GM18526 (cell line): ENCODE data around the gene SPAG16.

Source experiments
- POLR2A ChIP-seq: IDR thresholded peaks from 3 replicates; pipeline ENCODE4 v1.6.1; 2011; ENCODE audit not compliant: insufficient read length; ENCODE audit errors: extremely low read depth

Gene SPAG16

DNA sequence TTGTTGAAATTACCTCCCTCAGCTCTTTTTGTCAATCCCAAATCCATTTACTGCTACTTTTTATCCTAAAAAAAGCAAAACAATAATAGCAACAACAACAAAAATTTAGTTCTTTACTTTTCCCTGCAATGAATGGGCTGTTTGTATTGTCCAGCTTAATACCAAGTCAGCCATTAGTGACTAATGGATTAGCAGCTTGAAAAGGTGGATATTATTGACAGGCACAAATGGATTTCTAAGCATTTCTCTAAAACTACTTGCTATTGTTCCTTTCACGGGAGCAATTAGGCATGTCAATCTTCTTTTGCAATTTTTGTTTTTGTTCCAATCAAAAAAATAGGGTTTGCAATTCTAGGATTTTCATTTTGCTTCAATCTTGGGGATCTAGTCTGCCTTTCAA, 32.1 kb upstream of the SPAG16 start:
- no peak for TF ChIP-seq POLR2A

DNA sequence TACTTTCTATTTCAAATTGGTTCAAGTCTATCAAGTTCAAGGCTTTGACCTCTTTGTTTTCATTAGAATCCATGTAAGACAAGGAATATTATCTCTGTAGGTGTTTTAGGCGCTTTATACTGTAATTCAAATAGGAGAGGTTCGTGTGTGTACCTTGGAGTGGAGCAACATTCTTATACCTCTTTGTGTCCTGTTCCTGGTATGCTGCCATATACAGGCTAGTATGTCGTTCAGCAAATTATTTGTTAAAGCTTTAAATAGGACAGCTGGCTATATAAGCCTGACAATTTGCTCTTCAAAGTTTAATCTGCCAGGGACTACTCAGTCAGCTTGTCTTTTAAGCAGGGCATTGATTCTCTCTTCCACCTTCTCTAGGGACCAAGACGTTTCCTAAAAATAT, 31.1 kb upstream of the SPAG16 start:
- no peak for TF ChIP-seq POLR2A

DNA sequence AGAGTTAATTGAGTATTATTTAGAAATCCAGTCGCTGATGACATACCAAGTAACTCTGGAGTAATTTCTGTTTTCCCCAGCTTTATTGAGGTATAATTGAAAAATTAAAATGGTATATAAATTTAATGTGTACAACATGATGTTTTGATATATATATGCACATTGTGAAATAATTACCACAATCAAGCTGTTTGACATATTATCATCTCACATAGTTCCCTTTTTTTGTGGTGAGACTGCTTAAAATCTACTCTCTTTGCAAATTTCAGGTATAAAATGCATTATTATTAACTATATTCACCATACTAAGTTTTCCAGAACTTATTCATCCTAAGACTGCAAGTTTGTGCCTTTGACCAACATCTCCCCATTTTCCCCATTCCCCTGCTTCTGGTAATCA, 25.0 kb upstream of the SPAG16 start:
- TF ChIP-seq POLR2A, result no peak

DNA sequence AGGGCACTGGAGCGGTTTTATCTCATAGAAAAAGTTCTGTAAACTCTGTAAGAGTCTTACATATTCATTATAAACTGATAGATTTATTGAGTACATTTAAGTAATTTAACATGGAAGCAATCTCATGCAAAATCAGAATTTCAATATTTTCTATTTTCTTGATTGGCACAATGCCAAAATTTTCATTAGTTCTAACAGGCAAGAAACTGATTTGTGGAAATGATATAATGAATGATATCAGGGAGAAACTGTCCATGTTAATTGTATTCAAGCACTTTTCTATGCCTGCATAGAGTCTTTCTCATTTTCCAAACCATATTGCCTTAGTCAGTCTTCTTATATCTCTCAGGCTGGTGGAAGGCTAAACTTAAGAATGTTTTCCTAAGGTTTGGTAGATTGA, 23.0 kb upstream of the SPAG16 start:
- TF ChIP-seq POLR2A, result no peak

DNA sequence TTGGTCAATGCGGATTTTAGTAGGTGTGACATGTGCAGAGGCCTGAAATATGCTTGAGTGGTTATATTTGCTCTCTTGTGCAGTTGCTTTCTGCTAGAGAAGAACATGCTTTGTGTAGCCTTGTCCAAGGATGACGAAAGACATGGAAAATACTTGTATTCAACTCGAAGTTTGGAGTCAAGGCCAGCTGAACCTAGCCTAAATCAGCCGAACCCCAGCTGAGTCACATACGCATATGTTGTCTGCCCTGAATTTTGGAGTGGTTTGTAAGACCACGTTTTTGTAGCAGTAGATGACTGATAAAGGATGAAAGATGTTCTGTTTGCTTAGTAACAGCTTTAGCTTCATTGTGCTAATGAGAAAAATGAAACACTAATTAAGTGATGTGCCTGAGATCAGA, 22.5 kb upstream of the SPAG16 start:
- no peak for TF ChIP-seq POLR2A

GRCh38 chr2:213265679-213266078, 18.6 kb upstream of the SPAG16 start:
- no peak for TF ChIP-seq POLR2A

DNA sequence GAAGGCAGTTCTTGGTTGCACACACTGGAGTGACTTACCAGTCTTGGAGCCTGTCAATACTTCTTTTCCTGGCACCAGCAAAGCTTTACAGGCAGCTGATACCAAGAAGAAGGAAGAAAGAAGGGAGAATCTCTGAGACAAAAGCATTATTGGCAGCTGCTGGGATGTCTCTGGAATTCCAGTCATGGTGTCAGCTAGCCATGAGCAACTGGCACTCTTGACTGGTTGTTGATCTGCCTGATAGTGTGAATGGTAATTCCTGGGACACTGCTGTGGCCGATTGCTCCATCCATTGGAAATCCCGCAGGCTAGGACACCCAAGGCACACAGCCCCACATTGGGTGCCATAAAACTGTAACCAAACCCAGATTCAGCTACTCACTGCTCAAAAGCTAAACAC, 17.8 kb upstream of the SPAG16 start:
- no peak for TF ChIP-seq POLR2A

- TF ChIP-seq POLR2A, result no peak
These were observed 12.3 kb upstream of the SPAG16 start for GRCh38 chr2:213271947-213272346.

GRCh38 chr2:213274143-213274542, 10.1 kb upstream of the SPAG16 start:
- no peak for TF ChIP-seq POLR2A

DNA sequence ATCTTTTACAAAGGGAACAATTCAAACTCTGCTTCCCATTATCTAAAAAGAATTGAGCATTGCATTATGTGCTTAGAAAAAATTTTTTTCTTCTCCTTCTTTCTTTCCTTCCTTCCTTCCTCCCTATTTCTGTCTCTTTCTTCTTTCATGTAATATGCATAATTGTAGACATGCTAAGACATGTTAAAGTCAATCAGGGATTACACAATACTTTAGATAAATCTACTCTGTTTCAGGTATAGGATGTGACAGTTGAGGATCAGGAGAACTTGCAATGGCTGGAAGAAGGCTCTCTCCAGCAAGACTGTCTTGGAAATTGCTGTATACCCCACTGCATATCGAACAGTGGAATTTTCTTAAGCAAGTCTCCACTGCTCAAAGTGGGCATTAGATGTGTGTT, 9.0 kb upstream of the SPAG16 start:
- no peak for TF ChIP-seq POLR2A

- TF ChIP-seq POLR2A, result no peak
These were observed 5.1 kb upstream of the SPAG16 start for GRCh38 chr2:213279116-213279620.

GRCh38 chr2:213279971-213280370, 4.3 kb upstream of the SPAG16 start:
- no peak for TF ChIP-seq POLR2A

- no peak for TF ChIP-seq POLR2A
These were observed 3.1 kb upstream of the SPAG16 start for GRCh38 chr2:213281156-213281555.

DNA sequence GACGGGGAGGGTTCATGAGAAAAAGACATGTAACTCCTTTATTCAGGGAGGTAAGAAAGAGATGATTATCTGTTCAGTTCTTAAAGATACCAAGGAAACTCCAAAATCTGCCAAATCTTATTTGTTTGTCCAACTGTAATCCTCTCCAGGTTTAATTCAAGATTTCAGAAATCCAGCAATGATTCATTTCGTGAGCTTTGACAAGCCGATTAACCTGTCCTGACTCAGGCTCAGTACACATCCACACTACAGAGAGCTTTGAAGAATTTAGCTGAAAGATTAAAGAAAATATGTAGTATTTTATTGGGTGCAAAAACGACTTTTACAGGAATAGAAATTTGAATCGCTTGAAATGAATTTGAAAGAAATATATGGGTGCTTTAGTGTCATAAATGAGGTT, 1.1 kb downstream of the SPAG16 start:
- TF ChIP-seq POLR2A, result no peak

DNA sequence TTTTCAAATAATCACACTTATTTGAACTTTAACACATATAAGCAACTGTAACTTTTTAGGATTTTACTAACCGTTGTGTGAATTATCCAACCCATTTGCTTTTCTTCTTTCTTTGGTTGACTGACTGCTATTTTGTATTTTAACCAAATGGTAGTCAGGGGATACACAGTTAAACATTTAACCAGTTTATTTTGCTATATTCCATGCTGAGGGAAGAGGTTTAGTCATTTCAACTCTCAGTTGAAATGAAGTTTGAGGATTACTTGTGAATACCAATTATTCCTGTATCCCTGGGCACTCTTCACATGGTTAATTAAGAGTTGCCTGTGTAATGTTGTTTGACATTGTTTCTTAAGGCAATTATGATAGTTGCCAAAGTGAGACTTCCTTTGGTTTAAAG, 1.9 kb downstream of the SPAG16 start:
- no peak for TF ChIP-seq POLR2A

DNA sequence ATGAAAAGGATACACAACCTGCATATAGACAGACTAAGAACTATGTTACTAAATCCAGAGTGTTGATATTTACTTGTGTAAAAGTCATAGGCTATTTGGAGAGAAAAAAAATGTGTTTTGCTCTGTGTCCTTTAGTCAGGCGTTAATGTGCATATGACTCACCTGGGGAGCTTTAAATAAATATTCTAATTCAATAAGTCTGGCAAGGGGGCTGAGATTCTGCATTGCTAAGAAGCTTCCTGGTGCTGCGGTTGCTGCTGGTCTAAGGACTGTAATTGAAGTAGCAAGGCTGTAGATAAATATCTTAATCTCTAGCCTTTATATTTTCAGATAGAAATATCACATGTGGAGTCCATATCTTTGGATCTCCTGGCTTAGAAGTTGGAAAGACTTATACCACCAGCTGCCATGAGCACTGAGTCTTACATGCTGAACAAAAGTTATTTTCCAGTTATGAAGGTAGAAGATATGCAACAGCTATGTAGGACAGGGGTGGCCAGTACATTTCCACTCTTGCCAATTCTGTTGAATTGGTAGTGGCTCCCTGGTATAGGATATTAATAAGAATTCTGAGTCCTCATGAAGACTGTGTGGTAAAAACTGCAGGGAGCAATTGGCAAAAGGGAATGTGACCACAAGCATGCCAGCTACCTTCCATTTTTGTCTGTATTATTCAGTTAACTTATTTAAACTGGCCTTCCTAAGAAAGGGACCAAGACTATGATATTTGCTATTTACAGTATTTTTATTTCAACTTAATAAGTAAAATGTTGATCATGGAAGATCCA, 4.8 kb downstream of the SPAG16 start:
- no peak for TF ChIP-seq POLR2A

GRCh38 chr2:213290501-213290900, 6.2 kb downstream of the SPAG16 start:
- TF ChIP-seq POLR2A, result no peak
